OCI-LY1 (cell line): ENCODE measurements around the gene DOK5.

ENCODE experiments used
- CTCF ChIP-seq: fragments of 200-600 bp; sonication (generic), shearing (Covaris generic); IDR thresholded peaks from 2 replicates; pipeline ENCODE4 v1.5.1; 2017; ENCODE audit warnings: mild to moderate bottlenecking, antibody characterized with exemption, low read length, moderate library complexity, mixed read lengths
- EZH2 ChIP-seq: fragments of 200-600 bp; sonication (generic), shearing (Covaris generic); IDR thresholded peaks from 2 replicates; pipeline ENCODE4 v1.8.0; 2017; ENCODE audit warnings: borderline replicate concordance, mixed run types, mild to moderate bottlenecking, antibody characterized with exemption, low read length, moderate library complexity, mixed read lengths

- no peak for TF ChIP-seq CTCF
- no peak for TF ChIP-seq EZH2
Measured at GRCh38 chr20:54619181-54619580, 143.8 kb downstream of the DOK5 start.
